Ovary (tissue), 9 donors: ENCODE data around the gene SRPK3. TPM values are rescaled to one million over a fixed set of nuclear protein-coding genes. Genes with fewer than 3 reads are reported as not detected.
A peak's percentile ranks its signal among the peaks of the same experiment; 100 is the strongest.

ENCODE experiments used
- DNase-seq, 5 donors: peaks; one replicate each; pipeline ENCODE4 v3.0.0-alpha.2; 2019 to 2020
- H3K27ac ChIP-seq, 2 donors: fragments of 200-600 bp; one replicate each; pipeline versions ENCODE4 v1.5.1 to v1.8.0; 2019 to 2022
- H3K27me3 ChIP-seq: fragments of 200-600 bp; one replicate; pipeline ENCODE4 v1.8.0; 2022
- H3K36me3 ChIP-seq: fragments of 200-600 bp; sonication (generic); one replicate; pipeline ENCODE4 v1.5.1; 2019
- H3K4me1 ChIP-seq: one replicate; pipeline ENCODE4 v1.8.1; 2013; ENCODE audit warnings: mild to moderate bottlenecking, moderate library complexity; ENCODE audit not compliant: insufficient read depth
- H3K4me3 ChIP-seq: fragments of 200-600 bp; sonication (generic); one replicate; pipeline ENCODE4 v1.5.1; 2017
- H3K9me3 ChIP-seq, 2 donors: fragments of 200-600 bp in 1 of 2; sonication (generic) in 1 of 2; one replicate each; pipeline versions ENCODE4 v1.5.1 to v1.8.1; 2013 to 2019; ENCODE audit warnings: mild to moderate bottlenecking in 1 of 2, moderate library complexity in 1 of 2
- CTCF ChIP-seq, 3 donors: fragments of 450-650 bp in 2 of 3; fragments of 200-600 bp in 1 of 3; IDR thresholded peaks; one replicate each; pipeline versions ENCODE4 v1.5.1 to v1.8.0; 2016 to 2022; ENCODE audit warnings: antibody characterized with exemption in 3 of 3, mild to moderate bottlenecking in 1 of 3
- EP300 ChIP-seq: sonication (generic); formaldehyde crosslinking; IDR thresholded peaks from one replicate; pipeline ENCODE4 v1.6.1; 2017; ENCODE audit warnings: antibody characterized with exemption
- POLR2A ChIP-seq: fragments of 450-650 bp; IDR thresholded peaks from one replicate; pipeline ENCODE4 v1.6.1; 2017; ENCODE audit warnings: antibody characterized with exemption, mild to moderate bottlenecking, moderate library complexity
- WGBS, 3 donors: extraction: QIAGEN DNeasy Blood & Tissue Kit in 1 of 3; methylation state at CpG; one replicate each; pipeline versions ENCODE4 v1.1.5 to v1.1.7; 2013 to 2017; 5-methylcytosine and 5-hydroxymethylcytosine counted together
- intact Hi-C, 4 donors: fragments of 100-400 bp; cut with DNase I; formaldehyde crosslinking; loops; one replicate each; pipeline versions ENCODE4 v1.11.0 to v1.15.1; 2022 to 2023
- polyA plus RNA-seq, 2 donors: library from polyadenylated mRNA; stranded (reverse); fragments of 200-250 nt in 1 of 2; fragments of 350-450 nt in 1 of 2; fragmentation: Illumina TruSeq in 1 of 2; extraction: RNeasy Lipid Tissue Mini Kit (QIAGEN cat#74804) in 1 of 2; gene quantifications; one replicate each; pipeline ENCODE4 v1.2.3, GENCODE V29; 2013 to 2014
- total RNA-seq, 7 donors: library from RNA; depleted of rRNA in 2 of 7; stranded (reverse); fragments of >200 nt in 2 of 7; fragmentation: NEBNext Ultra II Directional in 3 of 7; extraction: Animal tissue kit (Norgen Biotek cat#: 25700) in 3 of 7; gene quantifications; one replicate each; pipeline versions ENCODE4 v1.1.0 to v1.2.4, GENCODE V29; 2016 to 2023
- donor health status: DM: no; HTN: no; CAD: no; lungs with moderate emphysema.
- donor health status: DM: no; HTN: no; CAD: no.
- donor health status: Bipolar disorder and iron deficiency.
- donor health status: DM: yes; HTN: yes; CAD: no.
- donor health status: DM: no; HTN: no; CAD: no.
- donor health status: DM: yes; HTN: yes; CAD: no.

SRPK3 gene
- total and polyA plus RNA-seq, 9 donors = 0.25 to 2.1 (median 1.4) TPM

GRCh38 chrX:153804100-153804595 lies 23.3 kb downstream of the SRPK3 start:
- H3K27ac ChIP-seq = no peak overlapping the region
- H3K9me3 ChIP-seq = no peaks in the 10 kb centered on the region
- no peaks in the 10 kb centered on the region for H3K36me3 ChIP-seq
- WGBS, 3 donors = 91 to 96% (median 94%) methylated on average over 20 to 34 of the region's 34 CpGs
- TF ChIP-seq CTCF (IDR thresholded peaks at IDR 0.05) = no peak
- H3K4me1 ChIP-seq = no peaks in the 10 kb centered on the region
- H3K4me3 ChIP-seq = no peak overlapping the region
- peak in 1 of 5 donors; percentile 7 for DNase-seq
- intact Hi-C loops = no loop called here
- no peaks in the 10 kb centered on the region for H3K27me3 ChIP-seq

- Histone ChIP-seq H3K4me3 (no peak overlapping the region), H3K4me1 (no peaks in the 10 kb centered on the region), H3K9me3 (no peaks in the 10 kb centered on the region), H3K27ac (no peak overlapping the region), H3K27me3 (no peaks in the 10 kb centered on the region), H3K36me3 (no peaks in the 10 kb centered on the region)
- TF ChIP-seq CTCF (IDR thresholded peaks at IDR 0.05) = no peak
- no peak for TF ChIP-seq POLR2A
- TF ChIP-seq EP300 = no peak
- 90 to 93% (median 93%) methylated on average over 25 of the region's 25 CpGs for WGBS, 3 donors
- intact Hi-C loops = no loop called here
- DNase-seq = no peak
Measured at GRCh38 chrX:153804621-153805020, 23.8 kb downstream of the SRPK3 start.

GRCh38 chrX:153805436-153805835 lies 24.6 kb downstream of the SRPK3 start:
- H3K4me3 ChIP-seq = no peak overlapping the region
- 86 to 87% (median 86%) methylated on average over 13 of the region's 13 CpGs for WGBS, 3 donors
- TF ChIP-seq POLR2A = no peak
- TF ChIP-seq CTCF (IDR thresholded peaks at IDR 0.05) = no peak
- TF ChIP-seq EP300 = no peak
- H3K27me3 ChIP-seq = no peaks in the 10 kb centered on the region
- no peak for DNase-seq
- H3K9me3 ChIP-seq = no peaks in the 10 kb centered on the region
- H3K27ac ChIP-seq = no peak overlapping the region
- intact Hi-C loops = no loop called here
- H3K4me1 ChIP-seq = no peaks in the 10 kb centered on the region
- no peaks in the 10 kb centered on the region for H3K36me3 ChIP-seq

- WGBS, 3 donors = 87 to 94% (median 90%) methylated on average over 27 to 28 of the region's 28 CpGs
- DNase-seq = no peak
- Histone ChIP-seq H3K9me3 (no peaks in the 10 kb centered on the region), H3K36me3 (no peaks in the 10 kb centered on the region), H3K27me3 (no peaks in the 10 kb centered on the region), H3K4me3 (no peak overlapping the region), H3K27ac (no peak overlapping the region), H3K4me1 (no peaks in the 10 kb centered on the region)
- TF ChIP-seq POLR2A (no peak), EP300 (no peak), CTCF (IDR thresholded peaks at IDR 0.05) (no peak)
- intact Hi-C loops = no loop called here
Measured at GRCh38 chrX:153806999-153807575, 26.2 kb downstream of the SRPK3 start.
